Esophagus muscularis mucosa (tissue), 4 donors: ENCODE results near the gene KLRG1. TPM values are rescaled to one million over a fixed set of nuclear protein-coding genes. Genes with fewer than 3 reads are reported as not detected.
A peak's percentile ranks its signal among the peaks of the same experiment; 100 is the strongest.

ENCODE experiments used
- DNase-seq: peaks from one replicate; pipeline ENCODE4 v3.0.0-alpha.2; 2017; ENCODE audit errors: extremely low spot score
- H3K27ac ChIP-seq, 4 donors: fragments of 200-600 bp; sonication (generic); replicated peaks in 1 of 4; 1 replicate in 3 of 4; 2 replicates in 1 of 4; pipeline ENCODE4 v1.5.1; 2016 to 2019; ENCODE audit warnings: mild to moderate bottlenecking in 1 of 4
- H3K27me3 ChIP-seq, 4 donors: fragments of 200-600 bp; sonication (generic); one replicate each; pipeline versions ENCODE4 v1.5.1 to v1.6.0; 2016 to 2019
- H3K36me3 ChIP-seq, 4 donors: fragments of 200-600 bp; sonication (generic); one replicate each; pipeline ENCODE4 v1.5.1; 2016 to 2019
- H3K4me1 ChIP-seq, 4 donors: fragments of 200-600 bp; sonication (generic); one replicate each; pipeline ENCODE4 v1.5.1; 2016 to 2019
- H3K4me3 ChIP-seq, 4 donors: fragments of 200-600 bp; sonication (generic); 1 replicate in 2 of 4; 2 replicates in 2 of 4; pipeline ENCODE4 v1.5.1; 2016 to 2019; ENCODE audit warnings: mild to moderate bottlenecking in 4 of 4, moderate library complexity in 1 of 4
- H3K9me3 ChIP-seq, 4 donors: fragments of 200-600 bp; sonication (generic); 1 replicate in 3 of 4; 2 replicates in 1 of 4; pipeline ENCODE4 v1.5.1; 2016 to 2019
- EP300 ChIP-seq: sonication (generic); formaldehyde crosslinking; IDR thresholded peaks from one replicate; pipeline ENCODE4 v1.6.1; 2017; ENCODE audit warnings: antibody characterized with exemption
- POLR2A ChIP-seq: fragments of 450-650 bp; IDR thresholded peaks from one replicate; pipeline ENCODE4 v1.6.1; 2017; ENCODE audit warnings: antibody characterized with exemption, moderate library complexity, mild to moderate bottlenecking, low read depth
- POLR2AphosphoS5 ChIP-seq, 2 donors: sonication (generic); formaldehyde crosslinking; IDR thresholded peaks; one replicate each; pipeline ENCODE4 v1.6.1; 2017; ENCODE audit warnings: antibody characterized with exemption in 2 of 2
- WGBS: methylation state at CpG from one replicate; pipeline ENCODE4 v1.1.5; 2018; 5-methylcytosine and 5-hydroxymethylcytosine counted together
- intact Hi-C: fragments of 100-400 bp; cut with DNase I; formaldehyde crosslinking; loops from one replicate; pipeline ENCODE4 v1.15.1; 2023
- total RNA-seq, 4 donors: library from RNA; depleted of rRNA; stranded (reverse); fragments of >200 nt; gene quantifications; one replicate each; pipeline versions ENCODE4 v1.1.0 to v1.2.1, GENCODE V29; 2016
- TF ChIP-seq, protein P1 (sequence below), 3 experiments: fragments of 200-600 bp in 2 of 3; fragments of 450-650 bp in 1 of 3; sonication (generic) in 2 of 3; IDR thresholded peaks; one replicate each; pipeline ENCODE4 v1.5.1; 2017 to 2019; ENCODE audit warnings: antibody characterized with exemption in 3 of 3, mild to moderate bottlenecking in 2 of 3, moderate library complexity in 1 of 3

Gene KLRG1
- total RNA-seq, 4 donors from 2014 or later: 1.5 to 2.2 (median 1.8) TPM

GRCh38 chr12:8948701-8949341 lies 40.5 kb upstream of the KLRG1 start:
- no peak for DNase-seq
- intact Hi-C loops: loop anchor here (1.0 kb wide), 1 partner anchor 33 kb away; no protein-coding TSS in a partner anchor

GRCh38 chr12:8949342-8950220 lies 39.8 kb upstream of the KLRG1 start, which contains the start of gene M6PR:
M6PR (minus strand) TSS chr12:8949645; CDS start chr12:8946404, 3,241 bp downstream.
- no peaks in the 10 kb centered on the region for H3K27me3 ChIP-seq
- peak; percentile 99 for DNase-seq
- TF ChIP-seq POLR2AphosphoS5 (IDR thresholded peaks at IDR 0.05) (peak; percentile 77 to 91), POLR2A (peak; percentile 79), EP300 (no peak)
- TF ChIP-seq, protein P1, sequence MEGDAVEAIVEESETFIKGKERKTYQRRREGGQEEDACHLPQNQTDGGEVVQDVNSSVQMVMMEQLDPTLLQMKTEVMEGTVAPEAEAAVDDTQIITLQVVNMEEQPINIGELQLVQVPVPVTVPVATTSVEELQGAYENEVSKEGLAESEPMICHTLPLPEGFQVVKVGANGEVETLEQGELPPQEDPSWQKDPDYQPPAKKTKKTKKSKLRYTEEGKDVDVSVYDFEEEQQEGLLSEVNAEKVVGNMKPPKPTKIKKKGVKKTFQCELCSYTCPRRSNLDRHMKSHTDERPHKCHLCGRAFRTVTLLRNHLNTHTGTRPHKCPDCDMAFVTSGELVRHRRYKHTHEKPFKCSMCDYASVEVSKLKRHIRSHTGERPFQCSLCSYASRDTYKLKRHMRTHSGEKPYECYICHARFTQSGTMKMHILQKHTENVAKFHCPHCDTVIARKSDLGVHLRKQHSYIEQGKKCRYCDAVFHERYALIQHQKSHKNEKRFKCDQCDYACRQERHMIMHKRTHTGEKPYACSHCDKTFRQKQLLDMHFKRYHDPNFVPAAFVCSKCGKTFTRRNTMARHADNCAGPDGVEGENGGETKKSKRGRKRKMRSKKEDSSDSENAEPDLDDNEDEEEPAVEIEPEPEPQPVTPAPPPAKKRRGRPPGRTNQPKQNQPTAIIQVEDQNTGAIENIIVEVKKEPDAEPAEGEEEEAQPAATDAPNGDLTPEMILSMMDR (IDR thresholded peaks at IDR 0.05): peak; percentile 45 to 61 (median 47)
- peak within 1 kb of the TSS; percentile 96 to 98 (median 98) for H3K27ac ChIP-seq
- intact Hi-C loops: loop anchor here (1.0 to 5.0 kb wide), 2 partner anchors 33 to 88 kb away; no protein-coding TSS in a partner anchor
- H3K36me3 ChIP-seq: peaks cover 1 to 21% (median 18%) of the 10 kb centered on the region in 4 donors
- H3K4me1 ChIP-seq: peaks cover 22 to 35% (median 31%) of the 10 kb centered on the region in 4 donors
- H3K9me3 ChIP-seq: no peaks in the 10 kb centered on the region
- WGBS: under 1% methylated on average over 59 of the region's 66 CpGs
- H3K4me3 ChIP-seq: peak within 1 kb of the TSS; percentile 78 to 91 (median 86)

More at GRCh38 chr12:8948701-8949341, 40.5 kb upstream of the KLRG1 start:
- H3K27me3 ChIP-seq: no peaks in the 10 kb centered on the region
- TF ChIP-seq EP300 (no peak), POLR2AphosphoS5 (IDR thresholded peaks at IDR 0.05) (no peak), POLR2A (no peak)
- TF ChIP-seq, protein P1 (IDR thresholded peaks at IDR 0.05): no peak
- H3K36me3 ChIP-seq: peaks cover 6 to 29% (median 25%) of the 10 kb centered on the region in 4 donors
- H3K4me3 ChIP-seq: peak overlapping the region; percentile 78 to 91 (median 86)
- peak overlapping the region; percentile 96 to 98 (median 98) for H3K27ac ChIP-seq
- whole genome bisulfite sequencing: 1% methylated on average over 14 of the region's 15 CpGs
- peaks cover 22 to 35% (median 31%) of the 10 kb centered on the region in 4 donors for H3K4me1 ChIP-seq
- H3K9me3 ChIP-seq: no peaks in the 10 kb centered on the region

GRCh38 chr12:8950221-8950527 lies 39.2 kb upstream of the KLRG1 start:
- intact Hi-C loops: loop anchor here (5.0 kb wide), 1 partner anchor 87 kb away; no protein-coding TSS in a partner anchor

DNA sequence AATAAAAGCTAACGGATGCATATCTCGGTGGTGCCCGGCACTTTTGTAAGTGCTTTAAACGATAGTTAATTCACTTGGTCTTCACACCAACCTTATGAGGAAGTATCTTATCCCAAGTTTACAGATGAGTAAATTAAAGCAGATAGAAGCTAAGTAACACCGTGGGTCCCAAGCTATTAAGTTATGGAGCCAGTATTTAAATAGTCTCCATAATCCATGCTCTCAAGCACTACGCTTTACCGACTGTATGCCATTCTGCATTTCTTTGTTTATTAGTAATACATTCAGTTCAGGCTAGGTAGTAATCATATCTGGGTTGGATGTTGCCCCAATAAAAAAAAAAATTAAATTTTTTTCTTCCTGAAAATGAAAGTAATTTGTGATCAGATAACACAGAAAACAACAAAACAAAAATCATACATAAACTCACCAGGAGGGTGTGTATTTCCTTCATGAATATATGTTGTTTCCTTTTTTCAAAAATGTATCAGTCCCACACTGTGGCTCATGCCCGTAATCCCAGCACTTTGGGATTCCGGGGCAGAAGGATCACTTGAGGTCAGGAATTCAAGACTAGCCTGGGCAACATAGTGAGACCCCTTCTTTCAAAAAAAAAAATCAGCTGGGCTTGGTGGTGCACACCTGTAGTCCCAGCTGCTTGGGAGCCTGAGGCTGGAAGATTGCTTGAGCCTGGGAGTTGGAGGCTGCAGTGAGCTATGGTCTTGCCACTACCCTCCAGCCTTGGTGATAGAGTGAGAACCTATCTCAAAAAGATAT lies 38.5 kb upstream of the KLRG1 start:
- TF ChIP-seq EP300: no peak
- no peak for TF ChIP-seq POLR2AphosphoS5 (IDR thresholded peaks at IDR 0.05)
- TF ChIP-seq, protein P1 (IDR thresholded peaks at IDR 0.05): no peak
- Histone ChIP-seq H3K27me3 (no peaks in the 10 kb centered on the region), H3K4me1 (peaks cover 22 to 35% (median 31%) of the 10 kb centered on the region in 4 donors), H3K27ac (peak overlapping the region; percentile 96 to 98 (median 98)), H3K9me3 (no peaks in the 10 kb centered on the region), H3K4me3 (peak overlapping the region; percentile 78 to 91 (median 86)), H3K36me3 (peaks cover 0 to 8% (median 4%) of the 10 kb centered on the region in 4 donors)
- no peak for DNase-seq
- WGBS: 20% methylated on average over 9 of the region's 9 CpGs
- intact Hi-C loops: loop anchor here (5.0 kb wide), 1 partner anchor 86 kb away; no protein-coding TSS in a partner anchor

More at GRCh38 chr12:8950221-8950527, 39.2 kb upstream of the KLRG1 start:
- Histone ChIP-seq H3K9me3 (no peaks in the 10 kb centered on the region), H3K27ac (peak overlapping the region; percentile 96 to 98 (median 98)), H3K4me3 (peak overlapping the region; percentile 78 to 91 (median 86)), H3K4me1 (peaks cover 22 to 35% (median 31%) of the 10 kb centered on the region in 4 donors), H3K36me3 (peaks cover 0 to 15% (median 12%) of the 10 kb centered on the region in 4 donors), H3K27me3 (no peaks in the 10 kb centered on the region)
- no peak for TF ChIP-seq EP300
- no peak for TF ChIP-seq POLR2A
- no peak for TF ChIP-seq POLR2AphosphoS5 (IDR thresholded peaks at IDR 0.05)
- TF ChIP-seq, protein P1 (IDR thresholded peaks at IDR 0.05): no peak
- WGBS: 2% methylated on average over 7 of the region's 7 CpGs
- no peak for DNase-seq
